HG02759 (cell line): Measurements from ENCODE around the gene FBXO42.
"Not testable (repeated sequence)": the region's sequence is repeated elsewhere in the genome, so short reads cannot be mapped to it uniquely, and the experiment has no call there.

Experiments
- ATAC-seq: cut with Tn5 transposase; IDR thresholded peaks from one replicate; pipeline ENCODE4 v1.9.1; 2021; ENCODE audit warnings: mild to moderate bottlenecking, moderate library complexity; ENCODE audit not compliant: unreplicated experiment

Gene FBXO42

GRCh38 chr1:16372535-16373285, 20.4 kb upstream of the FBXO42 start:
- no peak for ATAC-seq

- no peak for ATAC-seq
Measured at GRCh38 chr1:16371725-16372124, 19.4 kb upstream of the FBXO42 start.

GRCh38 chr1:16369821-16370220, 17.5 kb upstream of the FBXO42 start:
- no peak for ATAC-seq

- no peak for ATAC-seq
Measured at GRCh38 chr1:16367968-16368890, 15.9 kb upstream of the FBXO42 start.

GRCh38 chr1:16367258-16367967, 15.1 kb upstream of the FBXO42 start:
- peak; percentile 60 for ATAC-seq

- peak; percentile 75 for ATAC-seq
Measured at GRCh38 chr1:16366722-16367257, 14.5 kb upstream of the FBXO42 start, which contains the start of gene SZRD1. SZRD1 (plus strand) TSS chr1:16367242; CDS start chr1:16367258, 16 bp downstream.

- ATAC-seq = not testable (repeated sequence)
Measured at GRCh38 chr1:16365146-16365498, 12.8 kb upstream of the FBXO42 start.

- ATAC-seq = no peak
Measured at GRCh38 chr1:16356867-16357266, 4.6 kb upstream of the FBXO42 start.

- no peak for ATAC-seq
Measured at GRCh38 chr1:16354619-16355018, 2.3 kb upstream of the FBXO42 start.

- ATAC-seq = no peak
Measured at GRCh38 chr1:16352842-16353535, 709 bp upstream of the FBXO42 start.

- no peak for ATAC-seq
Measured at GRCh38 chr1:16351456-16351993, 755 bp downstream of the FBXO42 start.

- no peak for ATAC-seq
Measured at GRCh38 chr1:16349847-16350406, 2.4 kb downstream of the FBXO42 start.

- no peak for ATAC-seq
Measured at GRCh38 chr1:16348414-16349182, 3.7 kb downstream of the FBXO42 start.

GRCh38 chr1:16343276-16343675, 9.0 kb downstream of the FBXO42 start:
- not testable (repeated sequence) for ATAC-seq

- ATAC-seq = no peak
Measured at GRCh38 chr1:16342331-16343062, 9.8 kb downstream of the FBXO42 start.

GRCh38 chr1:16340673-16341072, 11.6 kb downstream of the FBXO42 start:
- ATAC-seq = no peak

- no peak for ATAC-seq
Measured at GRCh38 chr1:16338961-16339360, 13.3 kb downstream of the FBXO42 start.

- ATAC-seq = no peak
Measured at GRCh38 chr1:16334655-16335340, 17.5 kb downstream of the FBXO42 start.
